ENCODE data around the gene ZNF536. TPM values are rescaled to one million over a fixed set of nuclear protein-coding genes. Genes with fewer than 3 reads are reported as not detected.

The ZNF536 gene
- polyA plus RNA-seq, 1 of the 3 experiments (the other 2 are of a cell fraction): 0.41 TPM

DNA sequence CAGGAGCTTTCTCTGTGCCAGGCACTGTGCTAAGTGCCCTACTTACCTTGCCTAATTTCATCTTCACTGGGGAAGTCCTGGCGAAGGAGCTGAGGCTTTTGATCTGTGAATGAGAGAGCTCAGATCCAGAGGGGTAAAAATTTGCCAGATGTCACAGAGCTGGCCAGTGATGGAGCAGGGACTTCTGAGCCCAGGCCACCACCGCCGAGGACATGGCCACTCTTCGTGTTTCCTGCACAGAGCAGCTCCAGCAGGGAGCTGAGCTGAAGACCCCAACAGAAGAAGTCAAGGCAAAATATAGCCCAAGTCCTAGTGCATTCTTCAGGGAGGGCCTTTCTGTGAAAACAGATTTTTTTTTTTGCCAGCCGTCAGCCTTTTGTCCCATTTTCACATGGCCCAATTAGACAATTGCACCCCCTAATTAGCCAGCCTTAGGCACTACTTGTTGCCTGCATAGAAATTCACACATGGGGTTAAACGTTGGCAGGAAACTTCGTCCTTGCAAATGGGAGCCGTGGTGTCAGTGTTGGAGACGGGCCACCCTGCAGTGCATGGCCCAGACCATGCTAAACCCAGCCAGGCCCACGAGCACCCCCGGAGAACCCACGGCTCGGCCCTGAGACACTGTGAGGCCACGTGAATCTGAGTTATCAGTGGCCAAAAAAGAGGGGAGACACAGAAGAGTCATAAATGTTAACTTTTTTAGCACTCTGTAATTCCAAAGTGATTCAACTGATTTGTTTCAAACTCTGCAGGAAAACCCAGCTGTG is 7.8 kb downstream of the ZNF536 start:
- ChIA-PET CTCF (interaction anchor here (1.0 to 1.6 kb wide), 2 partner anchors 8 to 11 kb away, joined by 3 to 4 read pairs; partner anchors contain the start of gene ZNF536), POLR2A (no interaction called here)
- H3K9ac ChIP-seq: no peak overlapping the region
- no peaks in the 10 kb centered on the region for H3K79me2 ChIP-seq (ENCODE audit: insufficient read depth)
- H3K4me1 ChIP-seq (ENCODE audit: control insufficient read depth in 1 of 2, insufficient read depth in 2 of 2, low read depth in 1 of 2, low read length in 1 of 2): peaks cover 0 to 3% of the 10 kb centered on the region in 2 experiments; a peak in 1 of 4 replicates
- WGBS (ENCODE audit: low lambda C conversion rate): 28% methylated on average over 14 of the region's 14 CpGs
- DNase-seq: no peak
- H3K4me2 ChIP-seq: no peak overlapping the region
- H3K9me2 ChIP-seq: no peaks in the 10 kb centered on the region
- H3K4me3 ChIP-seq (ENCODE audit: low read depth in 2 of 2, low read length in 1 of 2): no peak overlapping the region
- H2AFZ ChIP-seq (ENCODE audit: low read depth): no peak overlapping the region
- H3K36me3 ChIP-seq (replicated peaks in 1 of 2; ENCODE audit: control insufficient read depth in 1 of 2, insufficient read depth in 2 of 2, low read length in 1 of 2): no peaks in the 10 kb centered on the region
- H4K20me1 ChIP-seq (ENCODE audit: insufficient read depth): no peaks in the 10 kb centered on the region
- no peaks in the 10 kb centered on the region for H3F3A ChIP-seq (replicated peaks; ENCODE audit: insufficient read depth)
- no peaks in the 10 kb centered on the region for H3K27me3 ChIP-seq (ENCODE audit: insufficient read depth)
- H3K9me3 ChIP-seq: no peaks in the 10 kb centered on the region
- H3K27ac ChIP-seq (ENCODE audit: low read depth in 2 of 2, low read length in 1 of 2): no peak overlapping the region
- TF ChIP-seq, protein P1, sequence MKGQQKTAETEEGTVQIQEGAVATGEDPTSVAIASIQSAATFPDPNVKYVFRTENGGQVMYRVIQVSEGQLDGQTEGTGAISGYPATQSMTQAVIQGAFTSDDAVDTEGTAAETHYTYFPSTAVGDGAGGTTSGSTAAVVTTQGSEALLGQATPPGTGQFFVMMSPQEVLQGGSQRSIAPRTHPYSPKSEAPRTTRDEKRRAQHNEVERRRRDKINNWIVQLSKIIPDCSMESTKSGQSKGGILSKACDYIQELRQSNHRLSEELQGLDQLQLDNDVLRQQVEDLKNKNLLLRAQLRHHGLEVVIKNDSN (IDR thresholded peaks at IDR 0.05; ENCODE audit: borderline replicate concordance, low read depth): no peak
- no peak for TF ChIP-seq RXRA (IDR thresholded peaks at IDR 0.05; ENCODE audit: borderline replicate concordance, low read depth)
- no peak for TF ChIP-seq NFIC (IDR thresholded peaks at IDR 0.05; ENCODE audit: borderline replicate concordance)
- TF ChIP-seq SIN3A (IDR thresholded peaks at IDR 0.05; ENCODE audit: borderline replicate concordance, low read depth, low read length): no peak
- TF ChIP-seq CHD2 (IDR thresholded peaks at IDR 0.05; ENCODE audit: low read length, partially characterized antibody): no peak
- TF ChIP-seq RCOR1 (IDR thresholded peaks at IDR 0.05; ENCODE audit: low read length): no peak
- TF ChIP-seq, protein P2, sequence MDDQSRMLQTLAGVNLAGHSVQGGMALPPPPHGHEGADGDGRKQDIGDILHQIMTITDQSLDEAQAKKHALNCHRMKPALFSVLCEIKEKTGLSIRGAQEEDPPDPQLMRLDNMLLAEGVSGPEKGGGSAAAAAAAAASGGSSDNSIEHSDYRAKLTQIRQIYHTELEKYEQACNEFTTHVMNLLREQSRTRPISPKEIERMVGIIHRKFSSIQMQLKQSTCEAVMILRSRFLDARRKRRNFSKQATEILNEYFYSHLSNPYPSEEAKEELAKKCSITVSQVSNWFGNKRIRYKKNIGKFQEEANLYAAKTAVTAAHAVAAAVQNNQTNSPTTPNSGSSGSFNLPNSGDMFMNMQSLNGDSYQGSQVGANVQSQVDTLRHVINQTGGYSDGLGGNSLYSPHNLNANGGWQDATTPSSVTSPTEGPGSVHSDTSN (IDR thresholded peaks at IDR 0.05): no peak
- TF ChIP-seq, protein P3, sequence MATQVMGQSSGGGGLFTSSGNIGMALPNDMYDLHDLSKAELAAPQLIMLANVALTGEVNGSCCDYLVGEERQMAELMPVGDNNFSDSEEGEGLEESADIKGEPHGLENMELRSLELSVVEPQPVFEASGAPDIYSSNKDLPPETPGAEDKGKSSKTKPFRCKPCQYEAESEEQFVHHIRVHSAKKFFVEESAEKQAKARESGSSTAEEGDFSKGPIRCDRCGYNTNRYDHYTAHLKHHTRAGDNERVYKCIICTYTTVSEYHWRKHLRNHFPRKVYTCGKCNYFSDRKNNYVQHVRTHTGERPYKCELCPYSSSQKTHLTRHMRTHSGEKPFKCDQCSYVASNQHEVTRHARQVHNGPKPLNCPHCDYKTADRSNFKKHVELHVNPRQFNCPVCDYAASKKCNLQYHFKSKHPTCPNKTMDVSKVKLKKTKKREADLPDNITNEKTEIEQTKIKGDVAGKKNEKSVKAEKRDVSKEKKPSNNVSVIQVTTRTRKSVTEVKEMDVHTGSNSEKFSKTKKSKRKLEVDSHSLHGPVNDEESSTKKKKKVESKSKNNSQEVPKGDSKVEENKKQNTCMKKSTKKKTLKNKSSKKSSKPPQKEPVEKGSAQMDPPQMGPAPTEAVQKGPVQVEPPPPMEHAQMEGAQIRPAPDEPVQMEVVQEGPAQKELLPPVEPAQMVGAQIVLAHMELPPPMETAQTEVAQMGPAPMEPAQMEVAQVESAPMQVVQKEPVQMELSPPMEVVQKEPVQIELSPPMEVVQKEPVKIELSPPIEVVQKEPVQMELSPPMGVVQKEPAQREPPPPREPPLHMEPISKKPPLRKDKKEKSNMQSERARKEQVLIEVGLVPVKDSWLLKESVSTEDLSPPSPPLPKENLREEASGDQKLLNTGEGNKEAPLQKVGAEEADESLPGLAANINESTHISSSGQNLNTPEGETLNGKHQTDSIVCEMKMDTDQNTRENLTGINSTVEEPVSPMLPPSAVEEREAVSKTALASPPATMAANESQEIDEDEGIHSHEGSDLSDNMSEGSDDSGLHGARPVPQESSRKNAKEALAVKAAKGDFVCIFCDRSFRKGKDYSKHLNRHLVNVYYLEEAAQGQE (IDR thresholded peaks at IDR 0.05; ENCODE audit: low read depth, low read length): no peak
- no peak for TF ChIP-seq FOXM1 (IDR thresholded peaks at IDR 0.05; ENCODE audit: low read depth)
- TF ChIP-seq, protein P4, sequence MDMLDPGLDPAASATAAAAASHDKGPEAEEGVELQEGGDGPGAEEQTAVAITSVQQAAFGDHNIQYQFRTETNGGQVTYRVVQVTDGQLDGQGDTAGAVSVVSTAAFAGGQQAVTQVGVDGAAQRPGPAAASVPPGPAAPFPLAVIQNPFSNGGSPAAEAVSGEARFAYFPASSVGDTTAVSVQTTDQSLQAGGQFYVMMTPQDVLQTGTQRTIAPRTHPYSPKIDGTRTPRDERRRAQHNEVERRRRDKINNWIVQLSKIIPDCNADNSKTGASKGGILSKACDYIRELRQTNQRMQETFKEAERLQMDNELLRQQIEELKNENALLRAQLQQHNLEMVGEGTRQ (IDR thresholded peaks at IDR 0.05; ENCODE audit: borderline replicate concordance, low read depth, low read length): no peak
- TF ChIP-seq RAD21 (IDR thresholded peaks at IDR 0.05; ENCODE audit: low read length): no peak
- TF ChIP-seq EP300 (IDR thresholded peaks at IDR 0.05; ENCODE audit: borderline replicate concordance in 1 of 2, low read depth in 1 of 2, low read length in 1 of 2): no peak
- TF ChIP-seq TEAD4 (IDR thresholded peaks at IDR 0.05; ENCODE audit: borderline replicate concordance, insufficient read depth): no peak
